ENCODE measurements around the gene COPS9.

Gene COPS9

DNA sequence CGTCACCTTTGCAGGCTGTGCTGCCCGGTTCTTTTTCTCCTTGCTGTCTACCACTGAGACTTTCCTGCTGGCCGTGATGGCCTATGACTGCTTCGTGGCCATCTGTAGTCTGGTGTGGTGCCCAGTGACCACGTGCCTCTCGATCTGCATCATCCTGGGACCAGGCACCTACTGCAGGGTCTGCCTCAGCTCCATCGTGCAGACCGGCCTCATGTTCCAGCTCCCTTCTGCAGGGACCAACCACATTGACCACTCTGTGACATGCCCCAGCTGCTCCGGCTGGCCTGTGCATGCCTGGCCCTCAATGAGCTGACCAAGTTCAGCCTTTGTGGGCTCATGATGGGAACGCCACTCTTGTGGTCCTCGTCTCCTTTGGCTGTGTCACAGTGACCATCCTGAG, 26.7 kb downstream of the COPS9 start:
- no peak for DNase-seq (ENCODE audit: low read depth in 2 of 2)

DNA sequence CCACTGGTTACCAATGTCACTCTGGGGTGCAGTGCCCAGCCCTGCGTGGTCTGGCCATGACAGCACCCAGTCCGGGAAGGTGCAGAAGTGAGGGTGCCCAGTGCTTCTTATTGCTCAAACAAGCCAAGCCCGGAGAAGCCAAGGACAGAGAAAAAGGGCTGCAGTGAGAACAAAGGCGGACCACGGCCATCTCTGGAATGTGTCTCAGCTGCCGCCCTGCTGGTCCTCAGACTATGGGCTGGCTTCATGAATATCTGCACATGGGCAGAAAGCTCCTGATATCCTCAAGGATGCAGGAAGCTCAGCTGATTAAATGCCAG, 28.7 kb downstream of the COPS9 start:
- DNase-seq (ENCODE audit: low read depth in 2 of 2) = no peak

DNA sequence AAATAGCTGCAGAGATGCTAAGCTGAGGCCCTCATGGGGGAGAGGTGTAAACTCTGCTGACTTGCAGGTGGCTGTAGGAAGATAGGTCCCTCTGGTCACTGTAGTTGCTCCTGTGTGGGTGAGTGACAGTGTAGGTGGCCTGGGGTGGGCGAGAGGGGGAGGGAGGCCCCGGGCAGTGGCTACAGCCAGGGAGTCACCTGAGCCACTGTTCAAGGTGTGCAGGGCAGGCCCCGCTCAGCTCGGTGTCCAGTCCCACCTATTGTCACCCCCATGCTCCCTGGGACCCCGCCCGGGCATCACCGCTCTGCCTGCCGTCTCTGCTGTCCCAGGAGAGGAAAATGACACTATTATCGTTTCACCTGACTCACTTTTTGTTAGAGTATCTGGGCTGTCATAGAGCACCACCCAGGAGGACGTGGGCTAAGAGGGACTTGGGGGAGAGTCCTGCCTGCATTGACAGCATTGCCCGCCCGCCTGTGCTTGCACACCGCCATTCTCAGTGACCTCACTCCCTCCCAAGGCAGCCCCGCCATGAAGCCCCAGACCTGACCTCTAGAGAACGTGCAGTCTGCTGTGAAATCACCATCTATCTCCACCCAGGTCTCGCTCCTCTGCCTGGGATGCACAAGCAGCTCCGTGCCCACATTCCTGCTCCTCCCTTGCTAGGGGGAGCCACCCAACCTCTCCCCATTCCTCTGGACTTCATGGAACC, 29.2 kb downstream of the COPS9 start:
- DNase-seq (ENCODE audit: low read depth in 2 of 2) = no peak

DNA sequence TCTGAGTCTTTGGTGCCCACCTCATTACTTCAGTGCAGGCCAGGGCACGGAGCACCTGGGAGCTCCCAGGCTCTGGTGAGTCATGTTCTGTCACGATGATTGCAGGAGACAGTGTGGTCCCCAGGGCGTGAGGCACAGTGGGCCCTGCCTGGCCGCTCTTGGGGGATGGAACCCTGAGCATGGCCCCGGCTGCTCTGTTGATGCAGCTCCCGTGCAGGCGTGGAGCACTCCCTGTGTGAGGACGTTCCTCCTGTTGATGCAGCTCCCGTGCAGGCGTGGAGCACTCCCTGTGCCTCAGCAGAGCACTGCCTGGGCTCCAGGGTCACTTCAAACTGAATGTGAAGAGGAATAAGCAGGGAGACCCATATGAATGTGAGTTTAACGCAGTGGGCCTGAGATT, 30.1 kb downstream of the COPS9 start:
- no peak for DNase-seq (ENCODE audit: low read depth in 2 of 2)

DNA sequence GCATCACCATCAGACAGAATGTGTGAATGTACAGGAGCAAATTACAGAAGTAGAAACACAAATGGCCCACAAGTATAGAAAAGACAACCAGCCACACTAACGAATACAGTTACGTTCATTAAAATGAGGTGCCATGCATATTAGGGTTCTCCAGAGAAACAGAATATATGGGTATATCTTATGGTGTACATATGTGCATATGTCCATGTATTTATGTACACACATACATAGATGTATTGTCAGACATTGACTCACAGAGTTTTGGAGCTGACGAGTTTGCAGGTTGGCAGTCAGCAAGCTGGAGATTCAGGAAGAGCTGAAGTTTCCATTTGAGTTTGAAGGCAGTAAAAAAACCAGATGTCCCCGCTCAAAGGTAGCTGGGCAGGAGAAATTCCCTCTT, 33.0 kb downstream of the COPS9 start:
- no peak for DNase-seq (ENCODE audit: low read depth in 2 of 2)

DNA sequence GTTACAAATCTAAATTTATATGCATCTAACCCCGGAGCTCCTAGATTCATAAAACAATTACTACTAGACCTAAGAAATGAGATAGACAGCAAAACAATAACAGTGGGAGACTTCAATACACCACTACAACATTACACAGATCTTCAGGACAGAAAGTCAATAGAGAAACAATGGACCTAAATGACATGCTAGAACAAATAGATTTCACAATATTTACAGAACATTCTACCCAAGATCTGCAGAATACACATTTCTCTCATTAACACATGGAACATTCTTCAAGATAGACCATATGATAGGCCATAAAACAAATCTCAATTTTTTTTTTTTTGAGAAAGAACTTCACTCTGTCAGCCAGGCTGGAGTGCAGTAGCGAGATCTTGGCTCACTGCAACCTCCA, 37.8 kb downstream of the COPS9 start:
- DNase-seq (ENCODE audit: low read depth in 2 of 2) = no peak

DNA sequence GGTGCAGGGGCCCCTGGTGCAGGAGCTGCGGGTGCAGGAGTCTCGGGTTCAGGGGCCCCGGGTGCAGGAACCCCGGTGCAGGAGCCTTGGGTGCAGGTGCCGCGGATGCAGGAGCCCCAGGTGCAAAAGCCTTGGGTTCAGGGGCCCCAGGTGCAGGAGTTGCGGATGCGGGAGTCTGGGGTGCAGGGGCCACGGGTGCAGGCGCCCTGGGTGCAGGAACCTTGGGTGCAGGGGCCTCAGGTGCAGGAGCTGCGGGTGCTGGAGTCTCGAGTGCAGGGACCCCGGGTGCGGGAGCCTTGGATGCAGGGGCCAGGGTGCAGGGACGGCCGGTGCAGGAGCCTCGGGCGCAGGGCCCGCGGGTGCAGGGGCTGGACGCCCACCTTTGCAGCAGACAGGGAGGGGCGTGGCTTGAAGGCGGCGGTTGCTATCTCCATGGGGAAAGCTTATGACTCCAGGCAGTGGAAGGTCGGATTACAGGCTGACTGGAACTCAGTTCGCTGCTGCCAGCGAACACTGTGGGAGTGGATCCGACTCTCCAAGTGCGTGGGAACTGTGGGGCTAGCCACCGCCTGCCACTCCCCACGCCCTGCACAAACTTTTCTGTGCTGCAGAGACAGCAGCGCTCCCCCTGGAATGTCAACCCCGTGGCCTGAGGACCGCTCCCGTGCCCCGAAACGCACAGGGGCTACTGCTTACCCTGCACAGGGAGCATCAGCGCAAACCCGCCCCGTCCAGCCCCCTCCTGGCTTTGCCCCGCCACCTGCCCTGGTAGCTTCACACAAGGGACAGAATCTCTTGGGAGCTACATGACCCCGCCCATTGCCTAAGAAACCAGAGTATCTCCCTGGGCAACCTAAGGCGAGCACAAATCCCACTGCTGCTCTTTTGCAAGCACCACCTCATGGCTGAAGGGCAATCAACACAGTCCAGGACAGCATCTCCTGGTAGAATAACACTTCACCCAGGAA, 40.3 kb downstream of the COPS9 start:
- DNase-seq (ENCODE audit: low read depth in 2 of 2) = no peak

DNA sequence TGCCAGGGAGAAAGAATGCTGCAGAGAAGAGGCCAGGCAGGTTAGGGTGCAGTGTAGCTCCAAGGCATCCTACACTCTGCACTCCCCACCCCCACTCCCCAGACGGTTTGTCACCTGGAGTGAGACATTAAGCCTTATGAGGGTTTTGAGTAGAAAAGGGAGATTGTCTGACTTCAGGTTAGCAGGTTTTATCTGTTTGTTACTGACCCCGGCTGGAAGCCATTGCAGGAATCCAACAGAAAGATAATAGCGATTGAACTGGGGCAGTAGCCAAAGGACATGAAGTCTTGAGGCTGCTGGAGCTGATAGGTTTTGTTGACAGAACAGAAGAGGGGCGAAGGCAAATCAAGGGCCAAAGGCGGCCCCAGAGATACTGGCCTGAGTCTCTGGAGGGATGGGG, 46.8 kb downstream of the COPS9 start:
- DNase-seq (ENCODE audit: low read depth in 2 of 2) = no peak

DNA sequence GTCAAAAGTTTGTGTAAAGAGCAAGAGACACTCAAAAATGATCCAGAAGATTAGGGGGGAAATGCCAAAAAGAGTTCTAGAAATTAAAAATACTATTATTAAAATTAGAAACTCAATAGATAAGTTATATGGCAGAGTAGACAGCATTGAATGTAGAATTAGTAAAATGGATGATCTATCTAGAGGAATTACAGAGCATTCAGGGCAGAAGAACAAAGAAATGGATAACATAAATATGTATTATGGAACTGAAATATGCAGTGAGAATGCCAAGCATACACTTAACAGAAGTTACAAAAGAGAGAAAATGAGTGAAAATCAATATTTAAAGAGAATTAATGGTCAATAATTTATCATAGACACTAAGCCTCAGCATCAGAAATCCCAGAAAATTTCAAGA, 49.5 kb downstream of the COPS9 start:
- DNase-seq (ENCODE audit: low read depth in 2 of 2) = no peak
